Activated CD8-positive, alpha-beta T cell treated with anti-CD3 and anti-CD28 coated beads for 36 hours (primary cell): ENCODE measurements around the gene ZSCAN25. TPM values are rescaled to one million over a fixed set of nuclear protein-coding genes. Genes with fewer than 3 reads are reported as not detected.
"Not testable (repeated sequence)": the region's sequence is repeated elsewhere in the genome, so short reads cannot be mapped to it uniquely, and the experiment has no call there.

Source experiments
- ATAC-seq: fragments of 200-7000 bp; cut with Tn5 transposase; one replicate; pipeline ENCODE4 v1.10.0; 2021; ENCODE audit warnings: mild to moderate bottlenecking, moderate library complexity
- CTCF ChIA-PET: fragments of 350-600 bp; sonication (Branson Sonifier 250); formaldehyde crosslinking; loops from one replicate; lab custom pipeline; 2021; ENCODE audit warnings: antibody characterized with exemption; lab: Charles Lee
- POLR2A ChIA-PET: fragments of 350-600 bp; sonication (Branson Sonifier 250); formaldehyde crosslinking; loops from one replicate; lab custom pipeline; 2021; ENCODE audit warnings: antibody characterized with exemption; lab: Charles Lee
- DNase-seq: peaks from one replicate; pipeline ENCODE4 v3.0.0-alpha.2; 2020
- H3K27ac Mint-ChIP-seq: one replicate; pipeline ENCODE4 v1.8.0; 2021; ENCODE audit warnings: mild to moderate bottlenecking, mixed read lengths
- H3K27me3 Mint-ChIP-seq: one replicate; pipeline ENCODE4 v1.8.0; 2021; ENCODE audit warnings: mixed read lengths
- H3K36me3 Mint-ChIP-seq: one replicate; pipeline ENCODE4 v1.8.0; 2021; ENCODE audit warnings: low read depth, mixed read lengths
- H3K4me1 Mint-ChIP-seq: one replicate; pipeline ENCODE4 v1.8.0; 2021; ENCODE audit warnings: low read depth, mixed read lengths
- H3K4me3 Mint-ChIP-seq: one replicate; pipeline ENCODE4 v1.8.0; 2021; ENCODE audit warnings: mild to moderate bottlenecking, moderate library complexity, mixed read lengths
- H3K9me3 Mint-ChIP-seq: one replicate; pipeline ENCODE4 v1.8.0; 2021; ENCODE audit warnings: mixed read lengths
- intact Hi-C: fragments of 100-400 bp; cut with micrococcal nuclease; formaldehyde crosslinking; loops from one replicate; pipeline ENCODE4 v1.10.0; 2022
- total RNA-seq, 2 experiments: library from RNA; stranded (reverse); gene quantifications; one replicate each; pipeline ENCODE4 v1.2.3, GENCODE V29; 2021
- TF ChIP-seq, protein P1 (sequence below): fragments of 200-600 bp; IDR thresholded peaks from one replicate; pipeline ENCODE4 v1.8.0; 2022; ENCODE audit warnings: antibody characterized with exemption, mild to moderate bottlenecking

Gene ZSCAN25
- total RNA-seq = 10 to 100 TPM; 31.8 to 35.8 TPM

DNA sequence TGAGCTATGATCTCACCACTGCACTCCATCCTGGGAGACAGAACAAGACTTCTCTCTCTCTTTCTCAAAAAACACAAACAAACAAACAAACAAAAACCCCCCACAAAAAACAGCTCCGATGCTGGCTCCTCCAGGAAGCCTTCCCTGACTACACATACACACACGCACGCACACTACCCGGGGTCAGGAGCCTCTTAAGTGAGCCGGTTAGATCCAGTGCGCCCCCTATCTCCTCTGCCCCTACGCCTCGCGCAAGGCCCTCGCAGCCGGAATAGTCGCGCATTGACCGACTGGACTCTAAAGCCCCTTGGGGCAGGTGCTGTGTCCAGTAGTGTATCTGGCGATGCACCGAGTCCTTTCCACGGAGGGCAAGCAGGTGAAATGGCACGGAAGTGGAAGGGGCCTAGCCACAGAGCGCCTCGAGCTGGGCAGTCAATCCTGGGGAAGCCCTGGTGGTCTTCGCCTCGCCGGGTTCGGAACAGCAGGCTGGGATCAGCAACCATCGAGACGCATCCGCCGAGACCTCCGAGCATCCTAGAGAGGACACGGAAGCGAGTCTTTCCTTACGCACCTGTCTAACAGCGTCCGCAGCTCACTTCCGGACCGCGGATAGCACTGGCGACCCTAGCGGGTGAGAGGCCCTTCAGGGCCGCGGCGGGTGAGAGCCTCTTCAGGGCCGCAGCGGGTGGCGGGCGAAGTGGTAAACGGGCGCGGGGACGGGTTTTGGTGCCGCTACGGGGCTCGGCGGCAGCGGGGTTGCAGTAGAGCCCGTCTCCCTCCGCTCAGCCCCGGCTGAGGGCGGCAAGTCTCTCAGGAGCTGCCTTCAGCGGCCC lies at the start of gene ZSCAN25:
Gene ZSCAN25 (plus strand): TSS at position 588 of the 833 bp plus-strand sequence. CDS start 2,661 bp downstream, outside the sequence.
- peak within 1 kb of the TSS; percentile 98 for H3K27ac Mint-ChIP-seq
- H3K36me3 Mint-ChIP-seq = peaks cover 48% of the 10 kb centered on the region
- peak; percentile 93 for ATAC-seq
- CTCF ChIA-PET = interaction anchor here (0.7 to 2.4 kb wide), 7 partner anchors 9 to 302 kb away, joined by 3 to 12 read pairs (median 3); partner anchors contain the start of genes TMEM225B and TRIM4
- peak within 1 kb of the TSS; percentile 94 for H3K4me3 Mint-ChIP-seq
- POLR2A ChIA-PET = interaction anchor here (0.6 to 3.6 kb wide), 15 partner anchors 8 to 398 kb away, joined by 3 to 23 read pairs (median 4); partner anchors contain the start of genes ATP5MF, TMEM225B, TRIM4 and ZKSCAN5
- intact Hi-C loops = no loop called here
- H3K27me3 Mint-ChIP-seq = no peaks in the 10 kb centered on the region
- H3K9me3 Mint-ChIP-seq = no peaks in the 10 kb centered on the region
- H3K4me1 Mint-ChIP-seq = peaks cover 48% of the 10 kb centered on the region
- TF ChIP-seq, protein P1, sequence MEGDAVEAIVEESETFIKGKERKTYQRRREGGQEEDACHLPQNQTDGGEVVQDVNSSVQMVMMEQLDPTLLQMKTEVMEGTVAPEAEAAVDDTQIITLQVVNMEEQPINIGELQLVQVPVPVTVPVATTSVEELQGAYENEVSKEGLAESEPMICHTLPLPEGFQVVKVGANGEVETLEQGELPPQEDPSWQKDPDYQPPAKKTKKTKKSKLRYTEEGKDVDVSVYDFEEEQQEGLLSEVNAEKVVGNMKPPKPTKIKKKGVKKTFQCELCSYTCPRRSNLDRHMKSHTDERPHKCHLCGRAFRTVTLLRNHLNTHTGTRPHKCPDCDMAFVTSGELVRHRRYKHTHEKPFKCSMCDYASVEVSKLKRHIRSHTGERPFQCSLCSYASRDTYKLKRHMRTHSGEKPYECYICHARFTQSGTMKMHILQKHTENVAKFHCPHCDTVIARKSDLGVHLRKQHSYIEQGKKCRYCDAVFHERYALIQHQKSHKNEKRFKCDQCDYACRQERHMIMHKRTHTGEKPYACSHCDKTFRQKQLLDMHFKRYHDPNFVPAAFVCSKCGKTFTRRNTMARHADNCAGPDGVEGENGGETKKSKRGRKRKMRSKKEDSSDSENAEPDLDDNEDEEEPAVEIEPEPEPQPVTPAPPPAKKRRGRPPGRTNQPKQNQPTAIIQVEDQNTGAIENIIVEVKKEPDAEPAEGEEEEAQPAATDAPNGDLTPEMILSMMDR = no peak
- peak; percentile 93 for DNase-seq

DNA sequence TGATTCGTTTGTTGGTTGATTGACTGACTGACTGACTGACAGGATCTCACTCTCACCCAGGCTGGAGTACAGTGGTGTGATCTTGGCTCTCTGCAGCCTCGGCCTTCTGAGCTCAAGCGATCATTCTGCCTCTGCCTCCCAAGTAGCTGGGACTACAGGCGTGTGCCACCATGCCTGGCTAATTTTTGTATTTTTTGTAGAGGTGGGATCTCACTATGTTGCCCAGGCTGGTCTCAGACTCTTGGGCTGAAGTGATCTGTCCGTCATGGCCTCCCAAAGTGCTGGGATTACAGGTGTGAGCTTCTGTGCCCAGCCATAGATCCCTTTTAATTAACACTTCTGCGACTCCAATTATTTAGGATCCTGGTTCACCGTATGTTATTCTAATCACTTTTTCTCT lies 48.0 kb upstream of the ZSCAN25 start:
- Mint-ChIP-seq H3K36me3 (peaks cover 49% of the 10 kb centered on the region), H3K4me1 (peaks cover 14% of the 10 kb centered on the region)
- H3K27me3 Mint-ChIP-seq, H3K4me3 Mint-ChIP-seq, intact Hi-C loops, H3K9me3 Mint-ChIP-seq, H3K27ac Mint-ChIP-seq, ATAC-seq, DNase-seq: not testable (repeated sequence)
- CTCF ChIA-PET = interaction anchor here (1.1 kb wide), 1 partner anchor 10 kb away, joined by 3 read pairs; the partner anchor contains the start of gene ZNF655
- POLR2A ChIA-PET = interaction anchor here (1.2 to 1.3 kb wide), 2 partner anchors 9 to 11 kb away, joined by 3 read pairs; no protein-coding TSS in a partner anchor

DNA sequence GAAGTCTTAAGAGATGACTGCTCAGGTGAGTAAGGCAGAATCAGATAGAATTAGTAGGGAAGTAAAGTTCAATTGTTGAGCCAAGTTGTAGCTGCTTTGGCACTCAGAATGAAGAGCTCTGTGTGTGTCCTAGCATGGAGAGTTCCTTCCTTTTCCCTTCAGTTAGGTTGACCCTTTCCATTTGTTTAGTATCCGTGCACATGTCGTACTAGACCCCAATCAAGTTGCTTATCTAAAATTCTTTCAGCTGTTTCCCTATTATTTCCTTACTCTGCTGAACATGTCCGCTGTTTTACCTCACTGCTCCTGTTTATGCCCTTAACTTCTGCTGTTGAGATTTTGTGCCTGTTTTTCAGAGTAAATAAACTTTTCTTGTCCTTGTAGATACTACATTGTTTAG lies 45.0 kb upstream of the ZSCAN25 start:
- no peak for ATAC-seq
- POLR2A ChIA-PET = interaction anchor here (1.5 kb wide), 1 partner anchor 12 kb away, joined by 4 read pairs; no protein-coding TSS in a partner anchor
- H3K36me3 Mint-ChIP-seq = peaks cover 30% of the 10 kb centered on the region
- no peaks in the 10 kb centered on the region for H3K27me3 Mint-ChIP-seq
- CTCF ChIA-PET = interaction anchor here (2.0 kb wide), 1 partner anchor 46 kb away, joined by 6 read pairs; no protein-coding TSS in a partner anchor
- intact Hi-C loops = no loop called here
- H3K9me3 Mint-ChIP-seq = no peaks in the 10 kb centered on the region
- no peak overlapping the region for H3K4me3 Mint-ChIP-seq
- H3K27ac Mint-ChIP-seq = peak overlapping the region; percentile 9
- no peaks in the 10 kb centered on the region for H3K4me1 Mint-ChIP-seq
- TF ChIP-seq, protein P1 = no peak
- DNase-seq = no peak

DNA sequence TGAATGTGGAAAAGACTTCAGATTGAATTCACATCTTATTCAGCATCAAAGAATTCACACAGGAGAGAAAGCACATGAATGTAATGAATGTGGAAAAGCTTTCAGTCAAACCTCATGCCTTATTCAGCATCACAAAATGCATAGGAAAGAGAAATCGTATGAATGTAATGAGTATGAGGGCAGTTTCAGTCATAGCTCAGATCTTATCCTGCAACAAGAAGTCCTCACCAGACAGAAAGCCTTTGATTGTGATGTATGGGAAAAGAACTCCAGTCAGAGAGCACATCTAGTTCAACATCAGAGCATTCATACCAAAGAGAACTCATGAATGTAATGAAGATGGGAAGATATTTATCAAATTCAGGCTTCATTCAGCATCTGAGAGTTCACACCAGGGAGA lies 43.5 kb upstream of the ZSCAN25 start:
- Mint-ChIP-seq H3K27me3 (no peaks in the 10 kb centered on the region), H3K4me3 (no peak overlapping the region), H3K4me1 (no peaks in the 10 kb centered on the region), H3K27ac (no peak overlapping the region), H3K36me3 (peaks cover 30% of the 10 kb centered on the region), H3K9me3 (no peaks in the 10 kb centered on the region)
- intact Hi-C loops = no loop called here
- ChIA-PET CTCF (interaction anchor here (2.0 kb wide), 1 partner anchor 48 kb away, joined by 6 read pairs; no protein-coding TSS in a partner anchor), POLR2A (interaction anchor here (1.3 to 1.5 kb wide), 2 partner anchors 14 to 15 kb away, joined by 3 to 4 read pairs; partner anchors contain the start of gene ZNF655)
- DNase-seq (no peak), ATAC-seq (no peak)
- TF ChIP-seq, protein P1 = no peak

DNA sequence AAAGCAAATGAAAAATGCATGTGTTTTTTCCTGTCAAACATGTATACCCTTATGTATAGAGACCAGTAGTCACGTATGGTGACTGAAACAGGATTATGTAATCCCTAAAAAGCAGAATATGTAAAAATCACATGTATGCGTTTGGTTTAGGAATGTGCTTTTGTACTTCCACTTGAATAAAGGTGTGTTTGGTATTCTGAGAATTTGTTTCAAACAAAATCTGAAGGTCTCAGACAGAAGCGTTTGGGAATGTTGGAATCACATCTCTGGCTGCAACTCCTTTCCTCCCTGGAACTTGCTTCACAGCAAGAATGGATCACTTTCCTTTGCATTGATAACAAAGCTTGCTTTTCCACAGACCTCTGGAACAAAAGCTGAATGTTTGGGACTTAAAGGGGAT lies 40.5 kb upstream of the ZSCAN25 start:
- POLR2A ChIA-PET = interaction anchor here (0.6 to 1.4 kb wide), 2 partner anchors 9 to 18 kb away, joined by 3 to 4 read pairs; partner anchors contain the start of gene ZNF655
- H3K27me3 Mint-ChIP-seq = no peaks in the 10 kb centered on the region
- ATAC-seq (no peak), DNase-seq (no peak)
- CTCF ChIA-PET = no interaction called here
- no peaks in the 10 kb centered on the region for H3K9me3 Mint-ChIP-seq
- peaks cover 13% of the 10 kb centered on the region for H3K4me1 Mint-ChIP-seq
- intact Hi-C loops = no loop called here
- no peak overlapping the region for H3K4me3 Mint-ChIP-seq
- TF ChIP-seq, protein P1 = no peak
- no peak overlapping the region for H3K27ac Mint-ChIP-seq
- H3K36me3 Mint-ChIP-seq = peaks cover 26% of the 10 kb centered on the region
